GM23338 (cell line): ENCODE results near the gene CYP3A7.

Experiments
- CREB1 ChIP-seq: fragments of 250-450 bp; sonication (Bioruptor Pico); IDR thresholded peaks from 2 replicates; pipeline ENCODE4 v1.5.0; 2020; ENCODE audit warnings: low read depth, mild to moderate bottlenecking, moderate library complexity
- CTCF ChIP-seq, 2 experiments: fragments of 200-600 bp in 1 of 2; sonication (generic) in 1 of 2; conservative IDR thresholded peaks; 2 replicates each; pipeline versions ENCODE4 v1.5.1 to v1.6.1; 2016 to 2017; ENCODE audit warnings: antibody characterized with exemption in 2 of 2, low read depth in 2 of 2, mild to moderate bottlenecking in 2 of 2, moderate library complexity in 1 of 2
- EZH2 ChIP-seq: fragments of 200-600 bp; sonication (generic); IDR thresholded peaks from one replicate; pipeline ENCODE4 v1.8.0; 2017; ENCODE audit warnings: antibody characterized with exemption, mild to moderate bottlenecking, low read depth; ENCODE audit not compliant: unreplicated experiment
- EZH2phosphoT487 ChIP-seq: fragments of 200-600 bp; sonication (generic); IDR thresholded peaks from one replicate; pipeline ENCODE4 v1.8.1; 2018; ENCODE audit warnings: antibody characterized with exemption; ENCODE audit not compliant: unreplicated experiment
- JUNB ChIP-seq: IDR thresholded peaks from one replicate; pipeline ENCODE4 v1.6.1; 2016; ENCODE audit warnings: antibody characterized with exemption; ENCODE audit not compliant: unreplicated experiment
- NANOG ChIP-seq: IDR thresholded peaks from 2 replicates; pipeline ENCODE4 v1.6.1; 2016; ENCODE audit warnings: antibody characterized with exemption, borderline replicate concordance
- POLR2AphosphoS5 ChIP-seq: IDR thresholded peaks from 2 replicates; pipeline ENCODE4 v1.6.1; 2016; ENCODE audit warnings: antibody characterized with exemption, low read depth
- REST ChIP-seq: IDR thresholded peaks from one replicate; pipeline ENCODE4 v1.6.1; 2018; ENCODE audit warnings: antibody characterized with exemption; ENCODE audit not compliant: unreplicated experiment
- STAT1 ChIP-seq: IDR thresholded peaks from one replicate; pipeline ENCODE4 v1.6.1; 2016; ENCODE audit warnings: antibody characterized with exemption; ENCODE audit not compliant: unreplicated experiment
- ZNF114 ChIP-seq: fragments of 250-450 bp; sonication (Bioruptor Pico); IDR thresholded peaks from 2 replicates; pipeline ENCODE4 v1.5.0; 2020; ENCODE audit warnings: mild to moderate bottlenecking, moderate library complexity
- ZNF331 ChIP-seq: fragments of 250-450 bp; sonication (Bioruptor Pico); IDR thresholded peaks from 2 replicates; pipeline ENCODE4 v1.5.0; 2020; ENCODE audit warnings: low read depth, mild to moderate bottlenecking, moderate library complexity
- TF ChIP-seq, protein P1 (sequence below): IDR thresholded peaks from 2 replicates; pipeline ENCODE4 v1.6.1; 2016; ENCODE audit warnings: antibody characterized with exemption
- TF ChIP-seq, protein P2 (sequence below): fragments of 250-450 bp; sonication (Bioruptor Pico); IDR thresholded peaks from 2 replicates; pipeline ENCODE4 v1.5.0; 2020; ENCODE audit warnings: mild to moderate bottlenecking, moderate library complexity

GRCh38 chr7:99720800-99721595, 14.0 kb downstream of the CYP3A7 start:
- no peak for TF ChIP-seq JUNB
- no peak for TF ChIP-seq ZNF331
- no peak for TF ChIP-seq CTCF (conservative IDR thresholded peaks at IDR 0.05; ENCODE audit: low read depth in 2 of 2)
- no peak for TF ChIP-seq EZH2
- no peak for TF ChIP-seq POLR2AphosphoS5
- no peak for TF ChIP-seq EZH2phosphoT487
- TF ChIP-seq REST = no peak
- TF ChIP-seq, protein P1, sequence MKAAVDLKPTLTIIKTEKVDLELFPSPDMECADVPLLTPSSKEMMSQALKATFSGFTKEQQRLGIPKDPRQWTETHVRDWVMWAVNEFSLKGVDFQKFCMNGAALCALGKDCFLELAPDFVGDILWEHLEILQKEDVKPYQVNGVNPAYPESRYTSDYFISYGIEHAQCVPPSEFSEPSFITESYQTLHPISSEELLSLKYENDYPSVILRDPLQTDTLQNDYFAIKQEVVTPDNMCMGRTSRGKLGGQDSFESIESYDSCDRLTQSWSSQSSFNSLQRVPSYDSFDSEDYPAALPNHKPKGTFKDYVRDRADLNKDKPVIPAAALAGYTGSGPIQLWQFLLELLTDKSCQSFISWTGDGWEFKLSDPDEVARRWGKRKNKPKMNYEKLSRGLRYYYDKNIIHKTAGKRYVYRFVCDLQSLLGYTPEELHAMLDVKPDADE = no peak
- TF ChIP-seq NANOG = no peak
- no peak for TF ChIP-seq CREB1 (CRISPR knock-in tag)
- no peak for TF ChIP-seq STAT1
- TF ChIP-seq ZNF114 (CRISPR knock-in tag) = no peak
- TF ChIP-seq, protein P2, sequence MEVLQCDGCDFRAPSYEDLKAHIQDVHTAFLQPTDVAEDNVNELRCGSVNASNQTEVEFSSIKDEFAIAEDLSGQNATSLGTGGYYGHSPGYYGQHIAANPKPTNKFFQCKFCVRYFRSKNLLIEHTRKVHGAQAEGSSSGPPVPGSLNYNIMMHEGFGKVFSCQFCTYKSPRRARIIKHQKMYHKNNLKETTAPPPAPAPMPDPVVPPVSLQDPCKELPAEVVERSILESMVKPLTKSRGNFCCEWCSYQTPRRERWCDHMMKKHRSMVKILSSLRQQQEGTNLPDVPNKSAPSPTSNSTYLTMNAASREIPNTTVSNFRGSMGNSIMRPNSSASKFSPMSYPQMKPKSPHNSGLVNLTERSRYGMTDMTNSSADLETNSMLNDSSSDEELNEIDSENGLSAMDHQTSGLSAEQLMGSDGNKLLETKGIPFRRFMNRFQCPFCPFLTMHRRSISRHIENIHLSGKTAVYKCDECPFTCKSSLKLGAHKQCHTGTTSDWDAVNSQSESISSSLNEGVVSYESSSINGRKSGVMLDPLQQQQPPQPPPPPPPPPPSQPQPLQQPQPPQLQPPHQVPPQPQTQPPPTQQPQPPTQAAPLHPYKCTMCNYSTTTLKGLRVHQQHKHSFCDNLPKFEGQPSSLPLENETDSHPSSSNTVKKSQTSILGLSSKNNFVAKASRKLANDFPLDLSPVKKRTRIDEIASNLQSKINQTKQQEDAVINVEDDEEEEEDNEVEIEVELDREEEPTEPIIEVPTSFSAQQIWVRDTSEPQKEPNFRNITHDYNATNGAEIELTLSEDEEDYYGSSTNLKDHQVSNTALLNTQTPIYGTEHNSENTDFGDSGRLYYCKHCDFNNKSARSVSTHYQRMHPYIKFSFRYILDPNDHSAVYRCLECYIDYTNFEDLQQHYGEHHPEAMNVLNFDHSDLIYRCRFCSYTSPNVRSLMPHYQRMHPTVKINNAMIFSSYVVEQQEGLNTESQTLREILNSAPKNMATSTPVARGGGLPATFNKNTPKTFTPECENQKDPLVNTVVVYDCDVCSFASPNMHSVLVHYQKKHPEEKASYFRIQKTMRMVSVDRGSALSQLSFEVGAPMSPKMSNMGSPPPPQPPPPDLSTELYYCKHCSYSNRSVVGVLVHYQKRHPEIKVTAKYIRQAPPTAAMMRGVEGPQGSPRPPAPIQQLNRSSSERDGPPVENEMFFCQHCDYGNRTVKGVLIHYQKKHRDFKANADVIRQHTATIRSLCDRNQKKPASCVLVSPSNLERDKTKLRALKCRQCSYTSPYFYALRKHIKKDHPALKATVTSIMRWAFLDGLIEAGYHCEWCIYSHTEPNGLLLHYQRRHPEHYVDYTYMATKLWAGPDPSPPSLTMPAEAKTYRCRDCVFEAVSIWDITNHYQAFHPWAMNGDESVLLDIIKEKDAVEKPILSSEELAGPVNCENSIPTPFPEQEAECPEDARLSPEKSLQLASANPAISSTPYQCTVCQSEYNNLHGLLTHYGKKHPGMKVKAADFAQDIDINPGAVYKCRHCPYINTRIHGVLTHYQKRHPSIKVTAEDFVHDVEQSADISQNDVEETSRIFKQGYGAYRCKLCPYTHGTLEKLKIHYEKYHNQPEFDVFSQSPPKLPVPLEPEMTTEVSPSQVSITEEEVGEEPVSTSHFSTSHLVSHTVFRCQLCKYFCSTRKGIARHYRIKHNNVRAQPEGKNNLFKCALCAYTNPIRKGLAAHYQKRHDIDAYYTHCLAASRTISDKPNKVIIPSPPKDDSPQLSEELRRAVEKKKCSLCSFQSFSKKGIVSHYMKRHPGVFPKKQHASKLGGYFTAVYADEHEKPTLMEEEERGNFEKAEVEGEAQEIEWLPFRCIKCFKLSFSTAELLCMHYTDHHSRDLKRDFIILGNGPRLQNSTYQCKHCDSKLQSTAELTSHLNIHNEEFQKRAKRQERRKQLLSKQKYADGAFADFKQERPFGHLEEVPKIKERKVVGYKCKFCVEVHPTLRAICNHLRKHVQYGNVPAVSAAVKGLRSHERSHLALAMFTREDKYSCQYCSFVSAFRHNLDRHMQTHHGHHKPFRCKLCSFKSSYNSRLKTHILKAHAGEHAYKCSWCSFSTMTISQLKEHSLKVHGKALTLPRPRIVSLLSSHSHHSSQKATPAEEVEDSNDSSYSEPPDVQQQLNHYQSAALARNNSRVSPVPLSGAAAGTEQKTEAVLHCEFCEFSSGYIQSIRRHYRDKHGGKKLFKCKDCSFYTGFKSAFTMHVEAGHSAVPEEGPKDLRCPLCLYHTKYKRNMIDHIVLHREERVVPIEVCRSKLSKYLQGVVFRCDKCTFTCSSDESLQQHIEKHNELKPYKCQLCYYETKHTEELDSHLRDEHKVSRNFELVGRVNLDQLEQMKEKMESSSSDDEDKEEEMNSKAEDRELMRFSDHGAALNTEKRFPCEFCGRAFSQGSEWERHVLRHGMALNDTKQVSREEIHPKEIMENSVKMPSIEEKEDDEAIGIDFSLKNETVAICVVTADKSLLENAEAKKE (CRISPR knock-in tag) = no peak
